ENCODE results near the gene NHSL2. TPM values are rescaled to one million over a fixed set of nuclear protein-coding genes. Genes with fewer than 3 reads are reported as not detected.

NHSL2 gene
- total RNA-seq, 2 donors from 2014 or later, result 6.9 to 11.2 TPM

- no peaks in the 10 kb centered on the region for H3K9me3 ChIP-seq (ENCODE audit: control insufficient read depth, low read length)
- H3K4me3 ChIP-seq (ENCODE audit: low read length), result no peak overlapping the region
- no peak overlapping the region for H3K27ac ChIP-seq (ENCODE audit: low read depth, low read length)
- peaks cover 42% of the 10 kb centered on the region for H3K9me3 Mint-ChIP-seq
- no peaks in the 10 kb centered on the region for H3K27me3 Mint-ChIP-seq (ENCODE audit: insufficient read depth)
- H3K36me3 Mint-ChIP-seq (ENCODE audit: low read depth), result no peaks in the 10 kb centered on the region
- H3K4me1 ChIP-seq (ENCODE audit: control insufficient read depth, insufficient read depth, low read length), result no peaks in the 10 kb centered on the region
- no peaks in the 10 kb centered on the region for H3K27me3 ChIP-seq (ENCODE audit: control insufficient read depth, insufficient read depth, low read length, poor library complexity, severe bottlenecking)
- no peak overlapping the region for H3K27ac Mint-ChIP-seq
- WGBS, 2 experiments (ENCODE audit: insufficient coverage in 1 of 2, insufficient read length in 1 of 2), result 69 to 100% methylated on average over 1 to 3 of the region's 3 CpGs
- peaks cover 9% of the 10 kb centered on the region for H3K4me1 Mint-ChIP-seq
- DNase-seq, result no peak
- no peak overlapping the region for H3K4me3 Mint-ChIP-seq
- TF ChIP-seq CTCF (conservative IDR thresholded peaks at IDR 0.05), result no peak
- H3K36me3 ChIP-seq (ENCODE audit: control insufficient read depth, insufficient read depth, low read length), result no peaks in the 10 kb centered on the region
- no peak overlapping the region for H3K9ac ChIP-seq (ENCODE audit: extremely low read depth, low read length, poor library complexity, severe bottlenecking)
These were observed 66.1 kb downstream of the NHSL2 start for GRCh38 chrX:71976753-71977152.

GRCh38 chrX:71978164-71978563 is 67.5 kb downstream of the NHSL2 start:
- H3K36me3 ChIP-seq (ENCODE audit: control insufficient read depth, insufficient read depth, low read length), result no peaks in the 10 kb centered on the region
- H3K27ac ChIP-seq (ENCODE audit: low read depth, low read length), result no peak overlapping the region
- WGBS, 2 experiments (ENCODE audit: insufficient coverage in 1 of 2, insufficient read length in 1 of 2), result 91 to 100% methylated on average over 1 to 3 of the region's 3 CpGs
- no peaks in the 10 kb centered on the region for H3K36me3 Mint-ChIP-seq (ENCODE audit: low read depth)
- no peak overlapping the region for H3K4me3 Mint-ChIP-seq
- TF ChIP-seq CTCF (conservative IDR thresholded peaks at IDR 0.05), result no peak
- no peaks in the 10 kb centered on the region for H3K9me3 ChIP-seq (ENCODE audit: control insufficient read depth, low read length)
- H3K4me1 ChIP-seq (ENCODE audit: control insufficient read depth, insufficient read depth, low read length), result no peaks in the 10 kb centered on the region
- no peak overlapping the region for H3K4me3 ChIP-seq (ENCODE audit: low read length)
- peaks cover 9% of the 10 kb centered on the region for H3K4me1 Mint-ChIP-seq
- no peak for DNase-seq
- H3K9me3 Mint-ChIP-seq, result peaks cover 48% of the 10 kb centered on the region
- no peaks in the 10 kb centered on the region for H3K27me3 Mint-ChIP-seq (ENCODE audit: insufficient read depth)
- H3K9ac ChIP-seq (ENCODE audit: extremely low read depth, low read length, poor library complexity, severe bottlenecking), result no peak overlapping the region
- H3K27me3 ChIP-seq (ENCODE audit: control insufficient read depth, insufficient read depth, low read length, poor library complexity, severe bottlenecking), result no peaks in the 10 kb centered on the region
- H3K27ac Mint-ChIP-seq, result no peak overlapping the region

GRCh38 chrX:71989768-71990426 is 79.3 kb downstream of the NHSL2 start:
- peaks cover 9% of the 10 kb centered on the region for H3K9me3 ChIP-seq (ENCODE audit: control insufficient read depth, low read length)
- no peak for TF ChIP-seq CTCF (conservative IDR thresholded peaks at IDR 0.05)
- no peak overlapping the region for H3K4me3 ChIP-seq (ENCODE audit: low read length)
- H3K36me3 ChIP-seq (ENCODE audit: control insufficient read depth, insufficient read depth, low read length), result no peaks in the 10 kb centered on the region
- 56 to 79% methylated on average over 5 to 9 of the region's 9 CpGs for WGBS, 2 experiments (ENCODE audit: insufficient coverage in 1 of 2, insufficient read length in 1 of 2)
- Mint-ChIP-seq H3K9me3 (peaks cover 81% of the 10 kb centered on the region), H3K27ac (no peak overlapping the region), H3K4me3 (no peak overlapping the region), H3K4me1 (peaks cover 27% of the 10 kb centered on the region), H3K36me3 (ENCODE audit: low read depth) (peaks cover 4% of the 10 kb centered on the region), H3K27me3 (ENCODE audit: insufficient read depth) (no peaks in the 10 kb centered on the region)
- H3K27me3 ChIP-seq (ENCODE audit: control insufficient read depth, insufficient read depth, low read length, poor library complexity, severe bottlenecking), result no peaks in the 10 kb centered on the region
- no peaks in the 10 kb centered on the region for H3K4me1 ChIP-seq (ENCODE audit: control insufficient read depth, insufficient read depth, low read length)
- no peak overlapping the region for H3K27ac ChIP-seq (ENCODE audit: low read depth, low read length)
- DNase-seq, result no peak
- no peak overlapping the region for H3K9ac ChIP-seq (ENCODE audit: extremely low read depth, low read length, poor library complexity, severe bottlenecking)

All from endodermal cell (in vitro differentiated cells).